HG03280 (cell line): Measurements from ENCODE around the gene SNX6.
"Not testable (repeated sequence)": the region's sequence is repeated elsewhere in the genome, so short reads cannot be mapped to it uniquely, and the experiment has no call there.

Experiments used
- ATAC-seq: cut with Tn5 transposase; IDR thresholded peaks from one replicate; pipeline ENCODE4 v1.9.1; 2021; ENCODE audit warnings: mild to moderate bottlenecking, moderate library complexity; ENCODE audit not compliant: unreplicated experiment

The SNX6 gene

DNA sequence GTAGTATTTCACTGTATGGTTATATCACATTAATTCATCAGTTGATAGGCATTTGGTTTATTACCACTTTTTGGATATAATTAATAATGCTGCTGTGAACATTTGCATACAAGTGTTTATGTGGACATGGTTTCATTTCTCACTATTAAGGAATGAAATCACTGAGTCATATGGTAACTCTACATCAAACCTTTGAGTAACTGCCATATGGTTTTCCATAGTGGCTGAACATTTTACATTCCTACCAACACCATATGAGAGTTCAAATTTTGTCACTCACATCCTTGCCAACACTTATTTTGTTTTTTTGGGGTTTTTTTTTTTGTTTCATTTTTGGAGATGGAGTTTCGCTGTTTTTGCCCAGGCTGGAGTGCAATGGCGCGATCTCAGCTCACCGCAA is 60.2 kb downstream of the SNX6 start:
- no peak for ATAC-seq

DNA sequence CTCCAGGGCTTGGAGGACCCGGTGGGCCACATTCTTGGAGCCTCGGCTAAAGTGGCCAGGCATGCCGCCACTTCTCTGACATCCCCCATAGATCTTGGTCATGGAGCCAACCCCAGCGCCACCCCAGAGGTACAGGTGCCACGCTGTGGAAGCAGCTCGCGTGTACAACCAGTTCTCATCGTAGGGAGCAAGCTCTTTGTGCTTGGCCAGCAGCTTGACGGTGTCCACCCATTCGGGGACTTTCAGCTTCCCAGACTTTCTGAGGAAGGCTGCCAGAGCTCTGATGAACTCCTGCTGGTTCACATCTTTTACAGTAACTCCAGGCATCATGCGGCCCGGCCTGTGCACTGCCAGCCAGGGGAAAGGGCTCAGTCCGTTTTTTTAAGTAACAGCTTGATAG is 61.1 kb downstream of the SNX6 start:
- no peak for ATAC-seq

DNA sequence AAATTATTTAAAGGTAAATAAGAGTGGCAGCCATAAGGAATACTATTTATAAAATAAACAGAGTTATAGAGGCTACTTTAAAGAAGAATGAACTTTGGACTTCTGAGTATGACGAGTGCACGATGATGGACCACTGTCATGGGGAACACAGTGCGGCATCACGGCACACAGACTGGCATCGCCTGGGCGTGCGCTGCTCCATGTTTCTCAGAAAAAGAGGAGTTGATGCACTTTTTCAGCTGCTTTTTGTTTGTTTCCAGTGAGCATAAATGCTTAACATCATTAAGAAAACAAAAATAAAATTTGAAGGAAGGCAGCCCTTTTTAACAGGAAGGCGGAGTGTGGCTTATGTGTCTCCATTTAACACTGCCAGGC is 67.2 kb downstream of the SNX6 start:
- ATAC-seq = no peak

DNA sequence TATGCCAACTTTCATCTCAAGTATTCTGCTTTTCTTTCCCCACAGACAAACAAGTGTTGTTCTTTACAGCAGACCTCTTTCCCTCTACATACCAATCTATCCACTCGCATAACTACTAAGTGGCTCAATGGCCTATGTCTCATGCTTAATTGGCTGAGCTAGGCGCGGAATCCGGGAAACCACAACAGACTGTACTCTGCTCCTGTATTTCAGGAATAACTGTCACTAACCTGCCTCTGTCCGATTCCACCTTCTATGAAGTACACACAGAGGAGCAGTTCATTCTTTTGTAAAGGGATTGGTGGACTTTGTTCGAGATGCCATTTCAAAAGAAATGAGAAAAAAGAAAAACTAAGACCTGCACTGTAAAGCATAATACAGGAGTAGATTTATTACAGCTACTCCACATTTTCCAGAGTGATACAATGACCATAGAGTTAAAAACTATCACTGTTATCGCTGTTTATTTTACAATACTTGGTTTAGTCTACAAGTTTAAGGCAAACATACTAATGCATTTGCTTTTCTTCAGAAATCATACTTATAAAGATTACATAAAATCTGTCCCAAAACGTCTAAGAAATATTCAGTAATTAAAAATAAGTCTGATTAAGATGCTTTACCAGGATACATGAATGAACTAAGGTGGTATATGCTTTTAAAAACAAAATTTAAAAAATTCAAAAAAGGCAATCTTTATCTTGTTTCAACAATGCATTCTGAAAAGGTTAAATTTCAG is 67.7 kb downstream of the SNX6 start:
- ATAC-seq = not testable (repeated sequence)

DNA sequence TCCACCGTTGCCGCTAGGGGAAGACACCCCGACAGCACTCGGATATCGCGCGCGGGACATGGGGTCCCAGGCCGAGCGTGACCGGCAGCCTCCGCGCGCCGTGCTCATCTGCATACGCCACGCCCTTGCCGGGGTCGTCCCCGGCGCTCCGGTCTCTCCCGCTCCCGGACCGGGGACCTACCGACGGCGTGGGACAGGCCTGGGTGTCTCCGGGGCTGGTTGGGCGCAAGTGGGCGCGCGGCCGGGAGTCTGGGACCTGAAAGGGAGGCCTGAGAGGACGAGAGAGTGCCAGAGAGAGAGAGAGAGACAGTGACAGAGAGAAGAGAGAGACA is 73.5 kb downstream of the SNX6 start:
- ATAC-seq = peak; percentile 56

DNA sequence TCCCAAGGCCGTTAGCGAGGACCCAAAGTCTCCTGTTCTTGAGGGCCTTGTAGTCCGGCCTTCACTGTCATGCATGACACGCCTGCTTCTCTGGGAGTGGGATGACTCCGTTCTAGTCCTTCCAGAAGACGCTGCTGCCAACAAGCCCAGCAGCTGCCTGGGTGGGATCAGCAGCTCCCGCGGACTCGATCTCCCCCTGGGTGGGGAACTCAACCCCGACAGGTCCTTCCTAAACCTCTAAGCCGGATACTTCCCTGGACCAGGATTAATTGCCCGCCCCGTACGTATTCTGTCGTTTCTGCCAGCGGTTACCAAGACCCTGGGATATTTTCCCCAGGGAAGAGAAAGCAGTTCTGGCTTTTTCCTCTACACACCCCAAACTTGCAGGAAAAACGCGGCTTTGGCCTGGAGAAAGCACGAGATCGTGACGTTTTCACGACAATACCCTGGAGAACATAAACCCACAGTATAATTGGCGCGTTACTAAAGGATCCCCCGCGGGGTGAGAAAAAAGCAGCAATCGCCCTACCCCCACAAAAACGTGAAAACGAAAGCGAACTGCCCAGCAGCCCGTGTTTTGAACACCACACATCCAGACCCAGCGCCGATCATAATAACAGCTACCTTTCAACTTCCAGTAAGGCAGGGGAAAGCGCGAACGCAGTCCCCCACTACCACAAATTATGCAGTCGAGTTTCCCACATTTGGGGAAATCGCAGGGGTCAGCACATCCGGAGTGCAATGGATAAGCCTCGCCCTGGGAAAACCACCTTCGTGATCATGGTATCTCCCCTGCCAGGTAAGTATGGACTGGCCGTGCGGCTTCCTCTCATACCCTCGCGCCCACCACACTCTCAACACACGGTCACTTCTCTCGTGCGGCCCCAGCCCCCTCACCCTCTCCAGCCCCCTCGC is 74.1 kb downstream of the SNX6 start:
- peak; percentile 74 for ATAC-seq

DNA sequence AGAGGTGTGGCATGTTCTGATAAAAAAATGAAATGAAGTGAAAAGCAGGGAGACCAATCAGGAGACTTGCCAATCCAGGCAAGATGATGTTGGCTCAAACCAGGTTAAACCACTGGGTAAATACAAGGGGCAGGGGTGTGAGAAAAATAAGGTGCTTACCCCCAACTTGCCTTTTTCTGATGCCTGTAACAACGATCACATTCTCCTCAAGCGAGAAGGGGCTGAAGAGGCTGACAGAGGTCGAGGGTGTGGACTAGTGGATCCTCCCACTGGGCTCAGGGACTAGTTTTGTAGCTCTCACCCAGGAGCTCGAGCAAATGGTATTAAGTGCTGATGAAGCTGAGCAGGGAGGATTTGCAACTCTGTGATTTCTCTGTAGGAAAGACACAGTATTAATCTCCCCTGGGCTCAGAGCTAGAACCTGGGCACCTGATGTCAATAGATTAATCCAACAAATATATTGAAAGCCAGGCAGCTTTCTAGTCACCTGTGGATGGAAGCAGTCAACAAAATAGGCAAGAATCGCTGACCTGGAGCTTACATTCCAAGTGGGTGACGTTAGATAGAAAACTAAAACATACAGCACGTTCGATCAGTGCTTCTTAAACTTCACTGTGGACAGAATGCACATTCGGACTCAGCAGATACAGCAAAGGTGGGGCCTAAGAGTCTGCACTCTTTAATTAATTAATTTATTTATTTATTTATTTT is 75.3 kb downstream of the SNX6 start:
- no peak for ATAC-seq

DNA sequence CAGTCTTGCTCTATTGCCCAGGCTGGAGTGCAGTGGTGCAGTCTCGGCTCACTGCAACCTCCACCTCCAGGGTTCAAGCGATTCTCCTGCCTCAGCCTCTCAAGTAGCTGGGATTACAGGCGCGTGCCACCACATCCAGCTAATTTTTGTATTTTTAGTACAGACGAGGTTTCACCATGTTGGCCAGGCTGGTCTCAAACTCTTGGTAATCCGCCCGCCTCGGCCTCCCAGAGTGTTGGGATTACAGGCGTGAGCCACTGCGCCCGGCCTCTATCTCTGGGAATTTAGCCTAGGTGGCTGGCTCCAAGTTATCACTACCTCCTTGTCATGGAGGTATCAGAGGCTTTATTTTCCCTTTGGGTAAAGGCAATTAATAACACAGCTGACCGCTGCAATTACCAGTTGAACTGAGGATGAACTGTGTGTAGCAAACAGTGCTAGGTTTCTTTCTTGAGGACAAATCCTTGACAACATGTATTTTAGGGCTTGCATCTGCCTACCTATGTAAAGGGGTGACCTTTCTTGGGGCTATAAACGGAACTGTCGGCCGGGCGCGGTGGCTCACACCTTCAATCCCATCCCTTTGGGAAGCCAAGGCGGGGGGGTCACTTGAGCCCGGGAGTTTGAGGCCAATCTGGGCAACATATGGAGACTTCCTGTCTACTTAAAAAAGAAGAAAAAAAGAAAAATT is 80.5 kb downstream of the SNX6 start:
- ATAC-seq = not testable (repeated sequence)

DNA sequence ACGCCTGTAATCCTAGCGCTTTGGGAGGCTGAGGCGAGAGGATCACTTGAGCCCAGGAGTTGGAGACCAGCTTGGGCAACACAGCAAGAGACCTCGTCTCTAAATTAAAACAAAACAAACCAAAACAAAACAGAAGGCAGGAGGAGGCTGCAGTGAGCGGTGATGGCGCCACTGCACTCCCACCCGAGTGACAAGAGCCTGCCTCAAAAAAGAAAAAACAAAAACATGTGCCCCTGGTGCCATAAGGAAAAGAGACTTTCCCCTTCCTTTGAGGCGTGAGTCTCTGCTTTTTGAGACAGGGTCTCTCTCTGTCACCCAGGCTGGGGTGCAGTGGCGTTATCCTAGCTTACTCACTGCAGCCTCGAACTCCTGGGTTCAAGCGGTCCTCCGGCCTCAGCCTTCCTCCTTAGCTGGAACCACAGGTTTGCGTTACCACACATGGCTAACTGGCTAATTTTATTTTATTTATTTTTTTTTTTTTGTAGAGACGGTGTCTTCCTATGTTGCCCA is 81.4 kb downstream of the SNX6 start:
- ATAC-seq = no peak

DNA sequence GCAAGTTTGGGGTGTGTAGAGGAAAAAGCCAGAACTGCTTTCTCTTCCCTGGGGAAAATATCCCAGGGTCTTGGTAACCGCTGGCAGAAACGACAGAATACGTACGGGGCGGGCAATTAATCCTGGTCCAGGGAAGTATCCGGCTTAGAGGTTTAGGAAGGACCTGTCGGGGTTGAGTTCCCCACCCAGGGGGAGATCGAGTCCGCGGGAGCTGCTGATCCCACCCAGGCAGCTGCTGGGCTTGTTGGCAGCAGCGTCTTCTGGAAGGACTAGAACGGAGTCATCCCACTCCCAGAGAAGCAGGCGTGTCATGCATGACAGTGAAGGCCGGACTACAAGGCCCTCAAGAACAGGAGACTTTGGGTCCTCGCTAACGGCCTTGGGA is 82.8 kb downstream of the SNX6 start:
- ATAC-seq = peak; percentile 34

DNA sequence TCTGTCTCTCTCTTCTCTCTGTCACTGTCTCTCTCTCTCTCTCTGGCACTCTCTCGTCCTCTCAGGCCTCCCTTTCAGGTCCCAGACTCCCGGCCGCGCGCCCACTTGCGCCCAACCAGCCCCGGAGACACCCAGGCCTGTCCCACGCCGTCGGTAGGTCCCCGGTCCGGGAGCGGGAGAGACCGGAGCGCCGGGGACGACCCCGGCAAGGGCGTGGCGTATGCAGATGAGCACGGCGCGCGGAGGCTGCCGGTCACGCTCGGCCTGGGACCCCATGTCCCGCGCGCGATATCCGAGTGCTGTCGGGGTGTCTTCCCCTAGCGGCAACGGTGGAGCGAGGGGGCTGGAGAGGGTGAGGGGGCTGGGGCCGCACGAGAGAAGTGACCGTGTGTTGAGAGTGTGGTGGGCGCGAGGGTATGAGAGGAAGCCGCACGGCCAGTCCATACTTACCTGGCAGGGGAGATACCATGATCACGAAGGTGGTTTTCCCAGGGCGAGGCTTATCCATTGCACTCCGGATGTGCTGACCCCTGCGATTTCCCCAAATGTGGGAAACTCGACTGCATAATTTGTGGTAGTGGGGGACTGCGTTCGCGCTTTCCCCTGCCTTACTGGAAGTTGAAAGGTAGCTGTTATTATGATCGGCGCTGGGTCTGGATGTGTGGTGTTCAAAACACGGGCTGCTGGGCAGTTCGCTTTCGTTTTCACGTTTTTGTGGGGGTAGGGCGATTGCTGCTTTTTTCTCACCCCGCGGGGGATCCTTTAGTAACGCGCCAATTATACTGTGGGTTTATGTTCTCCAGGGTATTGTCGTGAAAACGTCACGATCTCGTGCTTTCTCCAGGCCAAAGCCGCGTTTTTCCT is 83.4 kb downstream of the SNX6 start:
- ATAC-seq = peak; percentile 73

DNA sequence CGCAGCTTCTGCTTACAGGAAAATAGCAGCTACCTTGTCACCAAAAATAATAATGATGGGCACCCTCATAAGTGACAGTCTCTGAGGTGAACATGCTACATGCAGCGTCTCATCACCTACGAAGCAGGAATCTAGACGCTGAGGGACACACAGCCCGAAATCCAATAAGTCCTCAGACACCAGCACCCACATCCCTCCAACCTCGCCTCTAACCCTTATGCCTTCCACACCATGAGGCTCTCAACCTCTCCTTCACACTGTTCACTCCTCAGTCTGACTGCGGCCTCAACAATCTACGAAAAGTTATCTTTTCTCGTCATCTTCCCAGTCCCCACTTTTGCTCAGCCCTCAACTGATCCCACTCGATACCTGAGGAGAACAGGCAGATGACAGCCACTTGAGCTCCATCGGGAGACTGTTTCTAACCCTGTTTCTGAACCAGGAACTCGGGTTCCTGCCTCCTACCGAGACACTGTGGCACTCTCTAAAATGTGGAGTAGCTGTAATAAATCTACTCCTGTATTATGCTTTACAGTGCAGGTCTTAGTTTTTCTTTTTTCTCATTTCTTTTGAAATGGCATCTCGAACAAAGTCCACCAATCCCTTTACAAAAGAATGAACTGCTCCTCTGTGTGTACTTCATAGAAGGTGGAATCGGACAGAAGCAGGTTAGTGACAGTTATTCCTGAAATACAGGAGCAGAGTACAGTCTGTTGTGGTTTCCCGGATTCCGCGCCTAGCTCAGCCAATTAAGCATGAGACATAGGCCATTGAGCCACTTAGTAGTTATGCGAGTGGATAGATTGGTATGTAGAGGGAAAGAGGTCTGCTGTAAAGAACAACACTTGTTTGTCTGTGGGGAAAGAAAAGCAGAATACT is 89.5 kb downstream of the SNX6 start:
- ATAC-seq = not testable (repeated sequence)

DNA sequence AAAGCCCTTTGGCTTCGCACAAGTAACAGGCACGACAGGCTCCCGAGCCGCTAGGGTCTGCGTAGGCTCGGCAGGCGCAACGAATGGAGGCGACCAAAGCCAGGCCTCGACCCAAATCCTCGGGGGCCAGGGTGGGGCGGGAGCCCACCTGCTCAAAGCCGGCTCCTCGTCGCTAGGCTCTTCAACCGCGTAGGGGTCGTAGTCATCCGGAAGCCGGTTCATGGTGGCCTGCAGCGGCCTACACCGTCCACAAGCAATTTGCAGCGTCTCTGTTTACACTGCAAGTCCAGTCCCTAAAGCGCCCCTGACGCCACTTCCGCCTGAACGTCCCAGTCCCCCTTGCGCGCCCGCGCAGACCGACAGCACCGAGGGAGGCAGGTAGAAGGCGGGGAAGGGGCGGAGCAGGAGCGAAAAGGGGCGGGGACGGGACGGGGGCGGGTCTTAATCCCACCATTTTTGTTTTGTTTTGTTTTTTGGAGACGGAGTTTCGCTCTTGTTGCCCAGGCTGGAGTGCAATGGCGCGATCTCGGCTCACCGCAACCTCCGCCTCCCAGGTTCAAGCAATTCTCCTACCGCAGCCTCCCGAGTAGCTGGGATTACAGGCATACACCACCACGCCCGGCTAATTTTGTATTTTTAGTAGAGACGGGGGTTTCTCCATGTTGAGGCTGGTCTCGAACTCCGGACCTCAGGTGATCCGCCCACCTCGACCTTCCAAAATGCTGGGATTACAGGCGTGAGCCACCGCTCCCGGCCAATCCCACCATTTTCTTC is 90.4 kb downstream of the SNX6 start, which contains the start of gene EAPP:
TSS of gene EAPP (minus strand) at position 295 of the 774 bp plus-strand sequence. CDS start at position 222, 73 bp downstream.
- ATAC-seq = peak; percentile 100

DNA sequence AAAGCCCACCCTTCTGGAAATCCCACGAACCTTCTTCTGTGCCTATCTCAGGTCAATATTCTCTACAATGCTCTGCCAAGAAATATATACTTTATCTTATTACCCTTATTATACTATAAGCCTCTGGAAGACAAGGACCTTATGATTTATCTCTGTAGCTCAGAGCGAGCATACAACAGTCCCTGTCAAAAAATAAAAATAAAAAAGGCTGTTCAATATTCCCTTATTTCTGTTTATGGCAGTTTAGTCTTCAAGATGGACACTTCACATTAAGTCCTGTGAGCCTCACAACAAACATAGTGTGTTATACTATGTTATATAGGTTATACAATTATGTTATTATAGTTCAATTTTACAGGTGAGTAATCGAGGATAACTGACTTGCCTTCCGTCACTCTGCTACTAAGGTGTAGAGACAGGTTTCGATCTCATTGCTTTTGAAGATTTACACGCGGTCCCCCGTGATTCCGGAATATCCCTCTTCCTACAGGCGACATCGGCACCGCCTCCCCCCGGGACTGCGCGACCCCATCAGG is 91.0 kb downstream of the SNX6 start:
- ATAC-seq = peak; percentile 0

DNA sequence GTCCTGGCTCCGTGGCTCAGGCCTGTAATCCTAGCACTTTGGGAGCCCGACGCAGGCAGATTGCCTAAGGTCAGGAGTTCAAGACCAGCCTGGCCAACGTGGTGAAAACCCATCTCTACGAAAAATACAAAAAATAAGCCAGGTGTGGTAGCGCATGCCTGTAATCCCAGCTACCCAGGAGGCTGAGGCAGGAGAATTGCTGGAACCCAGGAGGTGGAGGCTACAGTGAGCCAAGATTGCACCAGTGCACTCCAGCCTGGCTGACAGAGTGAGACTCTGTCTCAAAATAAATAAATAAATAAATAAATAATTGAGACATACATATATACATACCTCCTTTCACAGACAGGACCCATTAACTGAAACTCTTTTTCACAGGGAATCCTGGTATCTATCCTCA is 91.9 kb downstream of the SNX6 start:
- not testable (repeated sequence) for ATAC-seq

DNA sequence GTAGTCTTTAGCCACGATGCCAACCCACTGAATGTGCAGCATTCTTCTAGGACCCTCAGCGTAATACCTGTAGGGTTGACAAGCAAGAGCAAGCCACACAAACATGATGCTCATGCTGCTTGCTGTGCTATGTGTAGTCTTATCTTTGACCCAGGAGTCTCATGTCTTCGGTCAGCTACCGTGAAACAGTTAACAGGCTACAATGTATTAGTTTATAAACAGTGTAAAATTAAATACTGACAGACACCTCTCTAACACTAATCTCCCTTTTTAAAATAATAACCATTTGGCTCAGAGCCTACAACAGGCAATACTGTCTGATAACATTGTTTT is 92.3 kb downstream of the SNX6 start:
- no peak for ATAC-seq

DNA sequence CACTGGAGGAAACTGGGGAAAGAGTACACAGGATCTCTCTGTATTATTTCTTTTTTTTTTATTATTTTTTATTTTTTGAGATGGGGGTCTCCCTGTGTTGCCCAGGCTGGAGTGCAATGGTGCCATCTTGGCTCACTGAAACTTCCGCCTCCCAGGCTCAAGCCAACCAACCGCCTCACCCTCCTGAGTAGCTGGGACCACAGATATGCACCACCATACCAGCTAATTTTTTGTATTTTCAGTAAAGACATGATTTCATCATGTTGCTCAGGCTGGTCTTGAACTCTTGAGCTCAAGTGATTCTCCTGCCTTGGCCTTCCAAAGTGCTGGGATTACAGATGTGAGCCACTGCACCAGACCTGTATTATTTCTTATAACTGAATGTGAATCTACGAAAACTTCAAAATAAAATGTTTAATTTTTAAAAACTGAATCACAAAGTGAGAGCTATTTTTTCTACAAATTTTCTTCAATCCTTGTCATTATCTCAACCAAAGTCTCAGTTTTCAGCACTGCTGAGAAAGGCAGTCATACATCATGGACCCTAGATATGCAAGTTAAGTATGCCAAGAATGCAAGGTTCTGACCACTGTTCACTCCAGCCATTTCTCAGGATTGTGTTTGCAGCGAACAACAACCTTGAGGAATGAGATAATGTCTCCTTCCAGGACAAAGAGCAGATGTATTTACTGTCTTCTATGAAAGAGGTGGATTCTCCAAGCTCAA is 92.8 kb downstream of the SNX6 start:
- ATAC-seq = no peak
